IMR-90 (cell line): ENCODE results near the gene OR7C2. TPM values are rescaled to one million over a fixed set of nuclear protein-coding genes. Genes with fewer than 3 reads are reported as not detected.

Source experiments
- ATAC-seq: fragments of 200-7000 bp; cut with Tn5 transposase; 2 replicates; pipeline ENCODE4 v1.9.1; 2020; ENCODE audit warnings: low read depth, mild to moderate bottlenecking, moderate library complexity
- BruUV-seq: library from RNA; stranded (reverse); fragments of 400-500 nt; replicated peaks from 2 replicates; lab custom pipeline; 2021; lab: Mats Ljungman, UMichigan
- CTCF ChIA-PET: fragments of 300-600 bp; formaldehyde crosslinking; extraction: SDS; loops from one replicate; lab custom pipeline; 2021; ENCODE audit warnings: antibody characterized with exemption; lab: Yijun Ruan, JAX
- POLR2A ChIA-PET: fragments of 300-600 bp; sonication (Branson Sonifier 250); formaldehyde crosslinking; loops from one replicate; lab custom pipeline; 2022; ENCODE audit warnings: antibody characterized with exemption; ENCODE audit not compliant: unreplicated experiment; lab: Charles Lee
- DNase-seq: peaks from one replicate; pipeline ENCODE4 v3.0.0; 2013
- H2AFZ ChIP-seq: replicated peaks from 2 replicates; pipeline ENCODE3; 2013; ENCODE audit warnings: low read length, mild to moderate bottlenecking; ENCODE audit not compliant: poor library complexity
- H2AK5ac ChIP-seq: 2 replicates; pipeline ENCODE4 v1.6.1; 2013; ENCODE audit warnings: low read depth, low read length, inconsistent platforms
- H2AK9ac ChIP-seq: replicated peaks from 2 replicates; pipeline ENCODE3; 2013; ENCODE audit warnings: mild to moderate bottlenecking, low read depth, low read length, moderate library complexity; ENCODE audit not compliant: poor library complexity
- H2BK120ac ChIP-seq: 2 replicates; pipeline ENCODE4 v1.6.1; 2013; ENCODE audit warnings: low read depth, low read length, inconsistent platforms
- H2BK15ac ChIP-seq: 3 replicates; pipeline ENCODE4 v1.6.1; 2013; ENCODE audit warnings: low read depth, low read length, inconsistent platforms
- H2BK20ac ChIP-seq: 2 replicates; pipeline ENCODE4 v1.6.1; 2013; ENCODE audit warnings: low read depth, mild to moderate bottlenecking, inconsistent platforms, low read length, moderate library complexity
- H2BK5ac ChIP-seq: 2 replicates; pipeline ENCODE4 v1.6.1; 2013; ENCODE audit warnings: mild to moderate bottlenecking, low read depth, low read length, inconsistent platforms; ENCODE audit not compliant: poor library complexity, severe bottlenecking
- H3K14ac ChIP-seq: replicated peaks from 2 replicates; pipeline ENCODE4 v1.6.1; 2013; ENCODE audit warnings: low read depth, low read length, inconsistent platforms
- H3K18ac ChIP-seq: 2 replicates; pipeline ENCODE4 v1.6.1; 2013; ENCODE audit warnings: low read depth, low read length, control low read depth
- H3K23ac ChIP-seq: 2 replicates; pipeline ENCODE4 v1.6.1; 2013; ENCODE audit warnings: low read depth, low read length, inconsistent platforms
- H3K27ac ChIP-seq: 2 replicates; pipeline ENCODE4 v1.5.1; 2013; ENCODE audit warnings: mild to moderate bottlenecking, control low read depth, low read length; ENCODE audit not compliant: insufficient read depth
- H3K27me3 ChIP-seq: 2 replicates; pipeline ENCODE4 v1.6.1; 2013; ENCODE audit warnings: low read length; ENCODE audit not compliant: control insufficient read depth, insufficient read depth
- H3K36me3 ChIP-seq: 2 replicates; pipeline ENCODE4 v1.6.1; 2013; ENCODE audit warnings: low read length, mixed read lengths; ENCODE audit not compliant: control insufficient read depth, insufficient read depth
- H3K4ac ChIP-seq: 2 replicates; pipeline ENCODE4 v1.6.1; 2013; ENCODE audit warnings: low read depth, low read length, inconsistent platforms
- H3K4me1 ChIP-seq: 2 replicates; pipeline ENCODE4 v1.6.1; 2013; ENCODE audit warnings: low read length, mixed read lengths; ENCODE audit not compliant: control insufficient read depth, insufficient read depth
- H3K4me2 ChIP-seq: 2 replicates; pipeline ENCODE4 v1.6.1; 2013; ENCODE audit warnings: low read depth, mild to moderate bottlenecking, control low read depth, low read length, moderate library complexity
- H3K4me3 ChIP-seq: 2 replicates; pipeline ENCODE4 v1.5.1; 2013; ENCODE audit warnings: low read depth, mild to moderate bottlenecking, control low read depth, low read length, moderate library complexity; ENCODE audit not compliant: insufficient read depth
- H3K56ac ChIP-seq: 2 replicates; pipeline ENCODE4 v1.6.1; 2013; ENCODE audit warnings: low read length, inconsistent platforms; ENCODE audit not compliant: insufficient read depth; ENCODE audit errors: extremely low read depth
- H3K79me1 ChIP-seq, 2 experiments: 2 replicates each; pipeline ENCODE4 v1.6.1; 2013; ENCODE audit warnings: low read length in 2 of 2, inconsistent platforms in 1 of 2, low read depth in 1 of 2
- H3K9ac ChIP-seq: 2 replicates; pipeline ENCODE4 v1.6.1; 2013; ENCODE audit warnings: low read depth, low read length, control low read depth
- H3K9me1 ChIP-seq: 2 replicates; pipeline ENCODE4 v1.6.1; 2013; ENCODE audit warnings: low read length, inconsistent platforms; ENCODE audit not compliant: insufficient read depth
- H3K9me3 ChIP-seq: 2 replicates; pipeline ENCODE4 v1.6.1; 2013; ENCODE audit warnings: low read length; ENCODE audit not compliant: control insufficient read depth, insufficient read depth
- H4K20me1 ChIP-seq: 2 replicates; pipeline ENCODE4 v1.6.1; 2013; ENCODE audit warnings: low read length, inconsistent platforms; ENCODE audit not compliant: insufficient read depth
- H4K5ac ChIP-seq: 2 replicates; pipeline ENCODE4 v1.6.1; 2013; ENCODE audit warnings: mild to moderate bottlenecking, low read depth, low read length, control low read depth
- H4K8ac ChIP-seq, 2 experiments: 2 replicates each; pipeline ENCODE4 v1.6.1; 2013; ENCODE audit warnings: low read depth in 2 of 2, low read length in 2 of 2, control low read depth in 1 of 2, inconsistent platforms in 1 of 2
- H4K91ac ChIP-seq: 2 replicates; pipeline ENCODE4 v1.6.1; 2013; ENCODE audit warnings: low read depth, low read length, inconsistent platforms; ENCODE audit not compliant: insufficient read depth
- BHLHE40 ChIP-seq: fragments of 150-350 bp; IDR thresholded peaks from 2 replicates; pipeline ENCODE4 v1.6.1; 2016; ENCODE audit warnings: mild to moderate bottlenecking, low read depth, low read length
- CEBPB ChIP-seq: IDR thresholded peaks from 2 replicates; pipeline ENCODE4 v1.6.1; 2012; ENCODE audit warnings: low read depth, low read length, improper control_type of control experiment
- CHD1 ChIP-seq: IDR thresholded peaks from 2 replicates; pipeline ENCODE4 v1.6.1; 2012; ENCODE audit warnings: low read depth, low read length, improper control_type of control experiment
- FOS ChIP-seq: fragments of 150-350 bp; IDR thresholded peaks from 2 replicates; pipeline ENCODE4 v1.6.1; 2016; ENCODE audit warnings: low read depth, low read length
- MAFK ChIP-seq: IDR thresholded peaks from 2 replicates; pipeline ENCODE4 v1.6.1; 2012; ENCODE audit warnings: low read depth, low read length, improper control_type of control experiment
- MAZ ChIP-seq: IDR thresholded peaks from 2 replicates; pipeline ENCODE4 v1.6.1; 2012; ENCODE audit warnings: low read depth, mild to moderate bottlenecking, low read length, improper control_type of control experiment, moderate library complexity, borderline replicate concordance
- MXI1 ChIP-seq: IDR thresholded peaks from 2 replicates; pipeline ENCODE4 v1.6.1; 2012; ENCODE audit warnings: low read depth, mild to moderate bottlenecking, low read length, moderate library complexity, borderline replicate concordance
- POLR2A ChIP-seq: IDR thresholded peaks from 2 replicates; pipeline ENCODE4 v1.6.1; 2012; ENCODE audit warnings: mild to moderate bottlenecking, low read depth, low read length
- RAD21 ChIP-seq: IDR thresholded peaks from 2 replicates; pipeline ENCODE4 v1.6.1; 2012; ENCODE audit warnings: low read length, improper control_type of control experiment
- RCOR1 ChIP-seq: IDR thresholded peaks from 2 replicates; pipeline ENCODE4 v1.6.1; 2012; ENCODE audit warnings: mild to moderate bottlenecking, low read length, improper control_type of control experiment; ENCODE audit not compliant: insufficient replicate concordance
- RFX5 ChIP-seq: IDR thresholded peaks from 2 replicates; pipeline ENCODE4 v1.8.0; 2012; ENCODE audit warnings: low read depth, mild to moderate bottlenecking, low read length, moderate library complexity
- SMC3 ChIP-seq: fragments of 150-350 bp; IDR thresholded peaks from 2 replicates; pipeline ENCODE4 v1.6.1; 2016; ENCODE audit warnings: low read depth, mild to moderate bottlenecking, antibody characterized with exemption, low read length, moderate library complexity
- WGBS, 2 experiments: methylation state at CpG; one replicate each; pipeline versions ENCODE4 v1.1.5 to v1.1.7; 2013; ENCODE audit warnings: missing lambda C conversion rate in 2 of 2; ENCODE audit not compliant: insufficient read length in 1 of 2; ENCODE audit errors: extremely low coverage in 2 of 2; 5-methylcytosine and 5-hydroxymethylcytosine counted together
- dilution Hi-C: fragments of 300-500 bp; cut with HindIII; formaldehyde crosslinking; loops from one replicate; pipeline ENCODE4 v1.14.3; 2018; ENCODE audit warnings: low sequenced_read_pairs; ENCODE audit not compliant: unreplicated experiment
- in situ Hi-C: fragments of 300-500 bp; cut with MboI; formaldehyde crosslinking; loops from 3 replicates; pipeline ENCODE4 v1.14.3; 2019; ENCODE audit warnings: low sequenced_read_pairs, inconsistent platforms, mixed read lengths
- intact Hi-C: fragments of 100-400 bp; cut with micrococcal nuclease; formaldehyde crosslinking; loops from 2 replicates; pipeline ENCODE4 v1.10.0; 2022
- polyA plus RNA-seq, 3 experiments: library from polyadenylated mRNA; depleted of rRNA; stranded (reverse); fragments of >200 nt; gene quantifications; 2 replicates each; pipeline ENCODE4 v1.2.3, GENCODE V29; 2012; ENCODE audit warnings: low replicate concordance in 1 of 3
- total RNA-seq: library from RNA; depleted of rRNA; stranded (reverse); fragments of >200 nt; gene quantifications from 2 replicates; pipeline ENCODE4 v1.2.3, GENCODE V29; 2012
- TF ChIP-seq, protein P1 (sequence below): conservative IDR thresholded peaks from 2 replicates; pipeline ENCODE4 v1.5.1; 2012; ENCODE audit warnings: mild to moderate bottlenecking, low read depth, low read length, improper control_type of control experiment
- TF ChIP-seq, protein P2 (sequence below): fragments of 150-350 bp; IDR thresholded peaks from 2 replicates; pipeline ENCODE4 v1.6.1; 2017; ENCODE audit warnings: mild to moderate bottlenecking, antibody characterized with exemption, low read length, low read depth
- TF ChIP-seq, protein P3 (sequence below): fragments of 150-350 bp; IDR thresholded peaks from 2 replicates; pipeline ENCODE4 v1.6.1; 2016; ENCODE audit warnings: low read depth, mild to moderate bottlenecking, low read length, moderate library complexity, borderline replicate concordance

OR7C2 gene
- total and polyA plus RNA-seq, 2 of the 4 experiments (the other 2 are of a cell fraction) = not detected

DNA sequence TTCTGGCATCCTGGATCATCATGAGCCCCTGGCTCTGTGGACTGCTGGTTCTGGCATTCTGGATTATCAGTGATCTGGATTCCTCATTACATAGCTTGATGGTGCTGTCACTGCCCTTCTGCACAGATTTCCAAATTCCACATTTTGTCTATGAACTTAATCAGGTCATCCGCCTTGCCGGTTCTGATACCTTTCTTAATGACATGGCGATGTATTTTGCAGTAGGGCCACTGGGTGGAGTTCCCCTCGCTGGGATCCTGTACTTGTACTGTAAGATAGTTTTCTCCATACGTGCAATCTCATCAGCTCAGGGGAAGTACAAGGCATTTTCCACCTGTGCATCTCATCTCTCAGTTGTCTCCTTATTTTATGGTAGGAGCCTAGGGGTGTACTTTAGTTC lies 24.4 kb upstream of the OR7C2 start:
- dilution Hi-C loops = no loop called here
- H2BK5ac ChIP-seq = no peak overlapping the region
- 0 out of 2 replicates have a peak, but pooled peaks cover 3% of the 10 kb centered on the region for H3K9me3 ChIP-seq
- H4K8ac ChIP-seq = no peak overlapping the region
- intact Hi-C loops = no loop called here
- H3K9ac ChIP-seq = no peak overlapping the region
- H3K27ac ChIP-seq = no peak overlapping the region
- H2BK20ac ChIP-seq = no peak overlapping the region
- BruUV-seq = no TSS peak
- no peak overlapping the region for H2AFZ ChIP-seq
- no peak overlapping the region for H3K4me3 ChIP-seq
- no peaks in the 10 kb centered on the region for H3K27me3 ChIP-seq
- no peaks in the 10 kb centered on the region for H3K4me1 ChIP-seq
- 60% methylated on average over 1 of the region's 5 CpGs; no CpG with 5 or more reads in 1 of the 2 experiments for WGBS, 2 experiments
- no peak for DNase-seq
- H3K79me1 ChIP-seq = no peaks in the 10 kb centered on the region
- H2AK5ac ChIP-seq = no peak overlapping the region
- no peak overlapping the region for H4K91ac ChIP-seq
- H3K4ac ChIP-seq = no peak overlapping the region
- no peak overlapping the region for H3K14ac ChIP-seq
- no peak overlapping the region for H3K56ac ChIP-seq
- no peaks in the 10 kb centered on the region for H3K36me3 ChIP-seq
- in situ Hi-C loops = no loop called here
- ChIA-PET POLR2A (no interaction called here), CTCF (no interaction called here)
- H2BK120ac ChIP-seq = no peak overlapping the region
- no peak overlapping the region for H3K18ac ChIP-seq
- no peak overlapping the region for H4K5ac ChIP-seq
- H3K23ac ChIP-seq = no peak overlapping the region
- no peaks in the 10 kb centered on the region for H4K20me1 ChIP-seq
- H3K4me2 ChIP-seq = no peak overlapping the region
- H2AK9ac ChIP-seq = no peak overlapping the region
- H3K9me1 ChIP-seq = no peaks in the 10 kb centered on the region
- no peak for TF ChIP-seq MXI1
- TF ChIP-seq RCOR1 = no peak
- no peak for TF ChIP-seq MAFK
- TF ChIP-seq SMC3 = no peak
- TF ChIP-seq, protein P1, sequence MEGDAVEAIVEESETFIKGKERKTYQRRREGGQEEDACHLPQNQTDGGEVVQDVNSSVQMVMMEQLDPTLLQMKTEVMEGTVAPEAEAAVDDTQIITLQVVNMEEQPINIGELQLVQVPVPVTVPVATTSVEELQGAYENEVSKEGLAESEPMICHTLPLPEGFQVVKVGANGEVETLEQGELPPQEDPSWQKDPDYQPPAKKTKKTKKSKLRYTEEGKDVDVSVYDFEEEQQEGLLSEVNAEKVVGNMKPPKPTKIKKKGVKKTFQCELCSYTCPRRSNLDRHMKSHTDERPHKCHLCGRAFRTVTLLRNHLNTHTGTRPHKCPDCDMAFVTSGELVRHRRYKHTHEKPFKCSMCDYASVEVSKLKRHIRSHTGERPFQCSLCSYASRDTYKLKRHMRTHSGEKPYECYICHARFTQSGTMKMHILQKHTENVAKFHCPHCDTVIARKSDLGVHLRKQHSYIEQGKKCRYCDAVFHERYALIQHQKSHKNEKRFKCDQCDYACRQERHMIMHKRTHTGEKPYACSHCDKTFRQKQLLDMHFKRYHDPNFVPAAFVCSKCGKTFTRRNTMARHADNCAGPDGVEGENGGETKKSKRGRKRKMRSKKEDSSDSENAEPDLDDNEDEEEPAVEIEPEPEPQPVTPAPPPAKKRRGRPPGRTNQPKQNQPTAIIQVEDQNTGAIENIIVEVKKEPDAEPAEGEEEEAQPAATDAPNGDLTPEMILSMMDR = no peak
- TF ChIP-seq MAZ = no peak
- no peak for TF ChIP-seq POLR2A
- TF ChIP-seq CEBPB = no peak
- TF ChIP-seq CHD1 = no peak
- no peak for TF ChIP-seq RAD21
- TF ChIP-seq, protein P2, sequence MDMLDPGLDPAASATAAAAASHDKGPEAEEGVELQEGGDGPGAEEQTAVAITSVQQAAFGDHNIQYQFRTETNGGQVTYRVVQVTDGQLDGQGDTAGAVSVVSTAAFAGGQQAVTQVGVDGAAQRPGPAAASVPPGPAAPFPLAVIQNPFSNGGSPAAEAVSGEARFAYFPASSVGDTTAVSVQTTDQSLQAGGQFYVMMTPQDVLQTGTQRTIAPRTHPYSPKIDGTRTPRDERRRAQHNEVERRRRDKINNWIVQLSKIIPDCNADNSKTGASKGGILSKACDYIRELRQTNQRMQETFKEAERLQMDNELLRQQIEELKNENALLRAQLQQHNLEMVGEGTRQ = no peak
- no peak for TF ChIP-seq RFX5
- no peak for TF ChIP-seq FOS
- TF ChIP-seq, protein P3, sequence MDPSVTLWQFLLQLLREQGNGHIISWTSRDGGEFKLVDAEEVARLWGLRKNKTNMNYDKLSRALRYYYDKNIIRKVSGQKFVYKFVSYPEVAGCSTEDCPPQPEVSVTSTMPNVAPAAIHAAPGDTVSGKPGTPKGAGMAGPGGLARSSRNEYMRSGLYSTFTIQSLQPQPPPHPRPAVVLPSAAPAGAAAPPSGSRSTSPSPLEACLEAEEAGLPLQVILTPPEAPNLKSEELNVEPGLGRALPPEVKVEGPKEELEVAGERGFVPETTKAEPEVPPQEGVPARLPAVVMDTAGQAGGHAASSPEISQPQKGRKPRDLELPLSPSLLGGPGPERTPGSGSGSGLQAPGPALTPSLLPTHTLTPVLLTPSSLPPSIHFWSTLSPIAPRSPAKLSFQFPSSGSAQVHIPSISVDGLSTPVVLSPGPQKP = no peak
- no peak for TF ChIP-seq BHLHE40
- no peak overlapping the region for H2BK15ac ChIP-seq
- no peak for ATAC-seq
